GM18858 (cell line): ENCODE measurements around the gene TBXA2R.
"Not testable (repeated sequence)": the region's sequence is repeated elsewhere in the genome, so short reads cannot be mapped to it uniquely, and the experiment has no call there.

Source experiments
- ATAC-seq: cut with Tn5 transposase; IDR thresholded peaks from one replicate; pipeline ENCODE4 v1.9.1; 2021; ENCODE audit not compliant: unreplicated experiment

TBXA2R gene

DNA sequence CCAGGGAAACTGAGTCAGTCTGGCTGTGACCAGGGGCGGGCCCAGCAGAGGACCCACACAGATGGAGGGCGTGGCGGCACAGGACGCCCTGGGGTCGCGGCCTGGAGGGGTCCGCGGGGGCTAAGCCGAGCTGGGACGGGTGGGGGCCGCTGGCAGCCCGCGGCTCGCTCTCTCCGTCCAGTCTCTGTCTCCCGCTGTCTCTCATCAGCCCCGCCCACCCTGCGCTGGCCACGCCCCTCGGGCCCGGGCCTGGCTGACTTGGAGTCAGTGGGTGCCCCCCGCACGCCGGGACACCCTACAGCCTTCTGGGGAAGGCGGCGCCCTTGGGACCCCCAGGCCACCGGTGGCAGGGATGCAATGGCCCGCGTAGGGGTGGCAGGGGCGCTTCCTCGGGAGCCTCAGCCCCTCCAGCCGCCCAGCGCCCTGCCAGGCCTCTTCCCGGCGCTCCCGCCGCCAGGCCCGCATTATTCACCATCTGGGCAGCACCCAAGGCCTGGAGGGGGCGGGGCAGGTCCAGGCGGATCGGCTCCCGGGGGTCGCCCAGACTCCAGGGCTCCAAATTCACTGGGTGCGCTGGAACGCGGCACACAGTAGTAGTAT lies at the start of gene TBXA2R:
Gene TBXA2R (minus strand): TSS at position 186 of the 600 bp plus-strand sequence. CDS start 6,241 bp downstream, outside the sequence.
- no peak for ATAC-seq

DNA sequence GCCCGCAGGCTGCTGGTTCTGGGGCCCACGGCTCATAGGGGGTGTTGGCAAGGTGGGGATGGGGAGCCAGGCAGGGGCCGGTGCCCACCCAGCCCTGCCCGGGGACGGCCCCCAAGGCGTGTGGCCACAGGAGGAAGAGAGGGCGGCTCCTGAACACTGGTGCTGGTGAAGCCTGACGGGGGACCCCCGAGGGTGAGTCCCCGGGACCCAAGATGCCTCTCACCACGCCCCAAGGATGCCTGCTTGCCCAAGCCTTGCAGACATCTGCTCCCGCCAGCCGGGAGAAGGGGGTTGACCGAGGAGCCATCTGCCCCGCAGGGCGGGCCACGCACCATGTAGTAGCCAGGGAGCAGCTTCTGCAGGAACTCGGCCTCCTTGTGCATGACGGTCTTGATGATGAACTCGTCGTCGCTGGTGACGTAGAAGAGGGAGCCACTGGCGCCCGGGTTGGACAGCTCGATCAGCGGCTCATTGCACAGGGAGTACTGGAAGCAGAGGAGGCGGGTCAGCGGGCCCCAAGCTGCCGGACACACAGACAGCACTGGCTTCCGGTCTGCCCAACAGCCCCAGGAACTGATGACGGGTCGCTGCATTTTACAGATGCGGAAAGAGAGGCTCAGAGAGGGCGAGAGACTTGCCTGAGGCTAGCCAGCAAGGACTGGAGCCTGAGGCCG lies 49.5 kb upstream of the TBXA2R start:
- ATAC-seq = no peak

DNA sequence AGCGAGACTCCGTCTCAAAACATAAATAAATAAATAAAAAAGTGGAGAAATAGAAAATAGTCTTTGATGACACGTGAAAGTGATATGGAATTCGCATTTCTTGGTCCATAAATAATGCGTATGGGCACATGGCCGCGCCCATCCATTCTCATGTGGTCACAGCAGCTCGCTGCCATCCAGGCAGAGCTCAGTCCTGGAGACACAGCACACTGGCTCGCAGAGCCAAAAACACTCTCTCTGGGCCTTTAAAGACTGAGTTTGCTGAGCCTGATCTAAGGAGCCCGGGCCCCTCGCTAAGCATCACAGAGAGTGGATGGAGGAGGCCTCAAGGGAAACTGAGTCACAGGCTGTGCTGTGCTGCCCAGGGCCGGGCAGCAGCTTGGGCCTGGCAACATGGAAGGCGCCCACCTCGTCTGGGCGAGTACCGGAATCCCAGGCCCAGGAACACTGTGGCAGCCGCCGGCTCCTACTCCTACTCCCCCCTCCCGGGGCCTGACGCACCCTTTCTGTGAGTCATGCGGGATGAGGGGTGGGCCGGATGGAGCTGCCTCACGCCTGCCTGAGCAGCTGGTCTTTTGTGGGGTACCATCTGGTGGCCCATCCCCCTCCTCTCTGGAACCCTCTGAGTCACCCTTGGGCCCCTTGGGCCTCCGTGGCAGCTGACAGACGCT lies 48.9 kb upstream of the TBXA2R start:
- ATAC-seq = no peak

DNA sequence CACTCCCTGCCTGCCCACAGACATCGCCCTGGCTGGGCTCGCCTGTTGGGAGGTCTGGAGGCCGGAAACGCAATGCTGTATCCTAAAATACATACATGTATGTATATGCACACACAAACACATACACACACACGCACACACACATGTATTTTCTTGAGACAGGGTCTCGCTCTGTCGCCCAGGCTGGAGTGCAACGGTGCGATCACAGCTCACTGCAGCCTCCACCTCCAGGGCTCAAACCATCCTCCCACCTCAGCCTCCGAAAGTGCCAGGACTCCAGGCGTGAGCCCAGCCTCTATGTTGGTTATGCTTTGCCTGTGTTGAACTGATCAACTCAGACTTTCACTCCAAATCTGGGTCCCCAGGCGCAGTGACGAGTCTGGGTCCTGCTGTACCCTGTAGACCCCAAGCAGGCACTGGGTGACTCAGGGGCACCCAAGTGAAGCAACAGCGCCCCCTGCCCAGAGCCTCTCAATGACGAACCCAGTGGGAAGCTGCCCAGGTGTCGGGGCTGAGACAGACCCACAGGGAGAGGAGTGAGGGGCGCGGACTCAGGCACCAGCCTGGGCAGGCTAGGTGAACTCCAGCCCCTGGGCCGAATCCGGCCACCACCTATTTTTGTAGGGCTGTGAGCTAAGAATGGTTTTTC lies 47.3 kb upstream of the TBXA2R start:
- ATAC-seq = no peak

DNA sequence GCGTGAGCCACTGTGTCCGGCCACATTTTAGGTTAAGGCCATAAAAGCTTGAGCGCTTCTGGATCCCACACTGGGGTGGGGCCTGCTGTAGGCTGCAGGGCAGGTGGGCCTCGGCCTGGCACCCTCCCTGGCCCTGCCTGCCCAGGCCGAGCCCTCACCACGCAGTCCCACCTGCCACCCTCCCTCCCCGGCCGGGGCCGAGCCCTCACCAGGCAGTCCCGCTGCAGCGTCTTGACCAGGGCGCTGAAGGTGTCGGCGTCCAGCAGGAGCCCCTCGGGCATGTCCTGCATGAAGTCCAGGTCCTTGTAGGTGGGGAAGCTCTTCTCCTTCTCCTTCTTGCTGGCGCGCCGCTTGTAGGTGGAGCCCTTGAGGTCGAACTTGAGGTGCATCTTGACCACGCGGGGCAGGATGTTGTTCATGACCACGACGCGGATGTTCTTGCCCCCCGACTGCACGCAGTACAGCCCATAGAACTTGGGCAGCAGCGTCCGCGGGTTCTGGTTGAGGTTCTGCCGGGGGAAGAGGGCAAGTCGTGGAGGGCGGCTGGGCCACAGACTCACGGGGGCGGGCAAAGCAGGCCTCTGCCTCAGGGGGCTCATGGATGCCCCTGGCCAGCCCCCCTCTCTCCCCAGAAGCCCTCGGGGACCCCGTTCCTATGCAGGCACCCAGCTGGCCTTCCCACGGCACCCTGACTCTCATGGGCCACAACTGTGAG lies 46.6 kb upstream of the TBXA2R start:
- ATAC-seq = no peak

DNA sequence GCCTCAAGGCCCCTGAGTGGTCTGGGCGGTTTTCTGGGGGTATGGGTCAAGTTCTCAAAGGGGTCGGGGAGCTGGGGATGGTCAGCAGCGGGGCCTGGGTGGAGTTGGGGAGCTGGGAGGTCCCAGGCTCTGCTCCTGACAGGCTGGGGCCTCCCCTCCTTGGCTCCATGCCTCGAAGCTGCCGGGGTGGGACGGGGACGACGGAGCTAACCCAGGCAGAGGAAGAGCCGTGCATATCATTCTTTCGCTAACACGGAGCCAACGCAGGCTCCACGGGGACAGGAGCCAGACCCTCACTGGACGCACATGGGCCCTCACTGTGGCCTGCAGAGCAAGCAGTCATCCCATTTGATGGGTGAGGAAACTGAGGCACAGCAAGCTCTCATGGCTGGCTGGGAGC lies 45.7 kb upstream of the TBXA2R start:
- no peak for ATAC-seq

DNA sequence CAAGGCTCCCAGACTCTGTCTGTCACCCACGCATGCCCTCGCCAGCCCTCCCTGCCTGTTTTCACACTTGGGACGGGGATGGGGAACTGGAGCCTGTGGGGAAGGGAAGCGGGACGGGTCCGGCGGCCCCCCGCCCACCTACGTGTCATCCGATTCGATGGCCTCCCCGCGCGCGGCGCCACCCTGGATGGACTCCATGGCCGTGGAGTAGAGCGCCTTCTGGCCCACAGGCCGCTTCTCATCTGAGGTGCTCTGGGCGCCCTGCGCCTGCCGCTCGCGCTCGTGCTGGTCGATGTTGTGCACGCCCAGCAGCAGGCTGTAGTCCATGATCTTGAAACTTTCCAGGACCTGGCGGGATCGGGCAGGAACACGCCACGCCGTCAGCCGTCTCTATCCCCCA lies 45.0 kb upstream of the TBXA2R start:
- no peak for ATAC-seq

DNA sequence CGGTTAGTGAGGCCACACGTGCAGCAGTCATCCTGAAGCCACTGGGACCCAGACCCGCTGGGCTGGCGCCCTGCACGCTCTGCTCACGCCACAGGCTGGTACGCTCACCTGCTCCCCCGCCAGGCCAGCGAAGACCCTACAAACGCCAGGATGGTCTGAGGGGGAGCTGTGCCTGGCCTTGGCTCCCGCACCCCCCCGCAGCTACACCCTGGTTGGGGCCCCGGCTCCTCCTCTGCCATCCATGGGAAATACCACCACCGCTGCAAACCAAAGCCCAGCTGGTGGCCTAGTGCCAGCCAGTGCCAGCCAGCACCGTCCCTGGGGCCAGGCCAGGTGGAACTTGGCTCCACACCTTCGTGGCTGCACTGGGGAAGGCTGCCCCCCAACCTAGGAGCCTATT lies 43.2 kb upstream of the TBXA2R start:
- ATAC-seq = no peak

DNA sequence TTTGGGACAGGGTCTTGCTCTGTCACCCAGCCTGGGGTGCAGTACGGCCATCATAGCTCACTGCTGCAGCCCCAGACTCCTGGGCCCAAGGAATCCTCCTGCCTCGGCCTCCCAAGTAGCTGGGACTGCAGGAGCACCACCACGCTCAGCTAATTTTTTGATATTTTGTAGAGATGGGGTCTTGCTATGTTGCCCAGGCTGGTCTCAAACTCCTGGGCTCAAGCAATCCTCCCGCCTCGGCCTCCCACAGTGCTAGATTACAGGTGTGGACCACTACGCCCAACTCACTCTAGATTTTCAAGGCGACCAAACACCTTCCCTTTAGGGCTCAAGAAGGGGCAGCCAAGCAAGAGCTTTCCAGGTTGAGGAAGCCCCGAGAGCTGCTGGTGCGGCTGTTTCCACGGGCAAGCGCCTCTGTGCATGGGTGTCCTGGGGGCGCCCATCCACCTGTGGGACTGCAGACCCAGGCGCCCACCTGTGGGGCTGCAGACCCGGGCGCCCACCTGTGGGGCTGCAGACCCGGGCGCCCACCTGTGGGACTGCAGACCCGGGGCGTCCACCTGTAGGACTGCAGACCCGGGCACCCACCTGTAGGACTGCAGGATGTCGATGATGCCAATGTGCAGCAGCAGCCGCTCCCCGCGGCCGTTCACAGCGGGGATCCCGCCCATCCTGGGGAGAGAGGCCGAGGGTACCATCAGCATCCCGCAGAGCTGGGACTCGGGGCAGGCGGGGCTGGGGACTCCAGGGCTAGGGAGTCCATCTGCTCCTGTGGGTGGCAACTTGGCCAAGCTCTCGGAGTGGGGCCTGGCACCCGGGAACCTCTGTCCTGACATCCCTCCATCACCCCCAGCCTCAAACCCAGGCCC lies 41.6 kb upstream of the TBXA2R start:
- no peak for ATAC-seq

DNA sequence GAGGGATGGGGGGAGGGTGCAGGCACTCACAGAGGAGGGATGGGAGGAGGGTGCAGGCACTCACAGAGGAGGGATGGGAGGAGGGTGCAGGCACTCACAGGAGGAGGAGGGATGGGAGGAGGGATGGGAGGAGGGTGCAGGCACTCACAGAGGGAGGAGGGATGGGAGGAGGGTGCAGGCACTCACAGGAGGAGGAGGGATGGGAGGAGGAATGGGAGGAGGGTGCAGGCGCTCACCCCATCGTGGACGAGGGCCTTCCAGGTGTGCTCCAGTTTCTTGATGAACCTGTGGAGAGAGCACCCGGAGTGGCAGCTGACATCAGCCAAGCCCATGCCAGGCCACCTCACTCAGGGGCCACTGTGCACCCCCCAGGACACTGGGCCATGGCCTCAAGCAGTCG lies 40.4 kb upstream of the TBXA2R start:
- not testable (repeated sequence) for ATAC-seq

DNA sequence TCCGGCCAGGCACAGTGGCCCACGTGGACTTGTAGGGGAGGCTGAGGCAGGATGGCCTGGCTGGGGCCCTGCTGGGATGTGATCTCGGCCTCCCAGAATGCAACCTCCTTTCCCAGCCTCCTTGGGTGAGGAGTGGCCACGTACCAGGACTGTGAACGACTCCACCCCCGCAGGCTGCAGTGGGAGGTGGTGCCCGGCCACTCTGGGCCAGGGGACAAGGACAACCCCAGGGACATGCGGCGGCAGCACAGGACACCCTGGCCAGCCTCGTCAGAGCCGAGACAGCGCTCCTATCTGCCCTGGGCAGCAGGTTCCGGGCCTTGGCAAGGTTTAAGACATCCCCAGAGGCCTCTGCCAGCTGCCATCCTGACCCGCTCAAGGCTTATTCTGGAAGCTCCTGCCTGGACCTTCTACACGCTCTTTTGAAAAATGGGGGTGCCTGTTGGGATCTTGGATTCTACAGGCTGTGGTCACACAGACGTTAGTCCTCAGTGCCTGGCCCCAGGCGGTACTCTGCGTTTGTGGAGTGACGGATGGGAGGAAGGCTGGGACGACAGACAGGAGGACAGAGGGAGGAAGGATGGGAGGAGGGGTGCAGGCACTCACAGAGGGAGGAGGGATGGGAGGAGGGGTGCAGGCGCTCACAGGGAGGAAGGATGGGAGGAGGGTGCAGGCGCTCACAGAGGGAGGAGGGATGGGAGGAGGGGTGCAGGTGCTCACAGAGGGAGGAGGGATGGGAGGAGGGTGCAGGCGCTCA lies 39.8 kb upstream of the TBXA2R start:
- no peak for ATAC-seq

DNA sequence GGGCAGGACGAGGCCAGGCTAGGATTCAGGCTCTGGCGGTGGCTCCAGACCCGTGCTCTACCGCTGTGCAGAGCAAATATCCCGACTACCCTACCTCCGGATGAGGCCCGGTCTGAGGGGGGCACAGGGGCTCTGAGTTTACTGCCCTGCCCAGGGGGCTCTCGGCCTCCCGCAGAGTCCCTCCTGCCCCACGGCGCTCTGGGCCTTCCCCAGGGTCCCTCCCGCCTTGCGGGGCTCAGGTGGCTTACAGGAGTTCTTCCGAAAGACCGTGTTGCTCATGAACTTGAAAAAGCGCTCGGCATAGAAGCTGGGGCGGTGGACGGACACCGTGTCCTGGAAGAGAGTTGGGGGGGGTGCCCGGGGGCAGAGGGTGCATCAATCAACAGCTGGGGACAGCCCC lies 39.1 kb upstream of the TBXA2R start:
- ATAC-seq = no peak

DNA sequence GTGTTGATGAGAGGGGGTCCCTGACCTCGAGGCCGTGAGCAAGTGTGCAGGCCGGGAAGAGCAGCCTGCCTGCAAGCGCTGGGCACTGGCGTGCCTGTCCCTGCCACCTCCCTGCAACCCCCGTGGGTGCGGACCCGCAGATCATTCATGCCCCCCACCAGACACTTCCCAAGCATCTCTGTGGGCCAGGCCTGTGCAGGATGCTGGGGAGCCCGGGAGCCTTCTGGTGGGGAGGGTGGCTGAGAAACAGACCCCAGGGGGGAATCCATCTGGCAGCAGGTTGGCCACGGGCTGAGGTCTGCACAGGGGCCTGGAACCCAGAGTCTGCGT lies 38.4 kb upstream of the TBXA2R start:
- ATAC-seq = no peak

DNA sequence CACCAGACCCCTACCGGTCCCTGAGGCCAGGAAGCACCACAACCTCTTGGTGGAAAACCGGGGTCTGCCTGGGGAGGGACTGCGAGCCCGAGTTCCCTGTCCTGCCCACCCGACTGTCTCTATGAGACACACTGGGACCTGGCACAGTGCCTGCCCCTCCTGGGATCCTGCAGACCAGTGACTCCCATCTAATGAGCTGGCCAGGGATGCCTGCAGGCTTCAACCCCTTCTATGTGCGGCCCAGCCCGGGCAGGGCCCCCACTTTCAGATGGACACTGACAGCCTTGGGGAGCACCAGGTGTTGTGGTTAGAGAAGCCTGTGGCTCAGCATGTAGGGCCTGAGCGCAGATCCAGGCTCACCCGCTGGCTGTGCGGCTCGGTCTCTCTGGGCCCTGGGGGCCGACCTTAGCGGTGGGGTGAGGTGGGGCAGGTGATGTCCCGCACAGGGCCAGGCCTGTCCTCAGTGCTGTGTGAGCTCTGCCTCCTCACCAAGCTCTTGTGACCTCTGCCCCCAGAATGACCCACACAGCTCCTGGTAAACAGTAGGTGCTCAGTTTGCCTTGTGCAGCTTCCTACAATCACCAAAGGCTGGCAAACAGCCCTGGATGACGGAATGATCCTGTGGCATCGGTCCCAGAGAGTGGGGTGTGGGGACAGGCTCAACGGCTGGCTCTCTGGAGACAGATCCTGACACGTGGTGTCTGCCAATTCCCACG lies 37.8 kb upstream of the TBXA2R start:
- no peak for ATAC-seq

DNA sequence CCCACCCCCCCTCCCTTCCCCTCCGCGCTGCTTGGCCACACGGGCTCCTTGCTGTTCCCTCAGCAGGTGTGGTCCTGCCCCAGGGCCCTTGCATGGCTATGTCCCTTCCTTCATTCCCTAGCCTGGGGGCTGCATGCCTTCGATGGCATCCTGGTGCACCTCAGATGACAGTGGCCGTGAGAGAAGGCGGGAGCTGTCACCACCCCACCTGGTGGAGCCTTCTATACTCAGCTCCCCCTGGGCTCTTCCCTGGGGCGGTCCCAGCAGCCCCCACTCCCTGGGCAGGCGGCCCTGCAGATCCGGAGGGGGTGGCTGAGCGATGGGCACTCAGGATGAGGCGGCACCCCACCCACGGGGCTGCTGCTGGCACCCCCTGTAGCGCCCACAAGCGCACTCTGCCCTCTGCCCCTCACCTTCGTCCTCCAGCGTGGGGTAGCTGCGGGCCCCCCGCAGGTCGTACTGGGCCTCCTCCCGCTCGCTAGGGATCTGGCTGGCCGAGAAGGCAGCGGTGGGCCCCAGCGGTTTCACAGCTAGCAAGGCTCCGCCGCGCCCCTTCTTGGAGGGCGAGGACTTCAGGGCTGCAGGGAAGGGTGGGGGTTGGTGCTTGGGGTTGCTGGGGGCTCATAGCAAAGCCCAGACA lies 37.1 kb upstream of the TBXA2R start:
- no peak for ATAC-seq

DNA sequence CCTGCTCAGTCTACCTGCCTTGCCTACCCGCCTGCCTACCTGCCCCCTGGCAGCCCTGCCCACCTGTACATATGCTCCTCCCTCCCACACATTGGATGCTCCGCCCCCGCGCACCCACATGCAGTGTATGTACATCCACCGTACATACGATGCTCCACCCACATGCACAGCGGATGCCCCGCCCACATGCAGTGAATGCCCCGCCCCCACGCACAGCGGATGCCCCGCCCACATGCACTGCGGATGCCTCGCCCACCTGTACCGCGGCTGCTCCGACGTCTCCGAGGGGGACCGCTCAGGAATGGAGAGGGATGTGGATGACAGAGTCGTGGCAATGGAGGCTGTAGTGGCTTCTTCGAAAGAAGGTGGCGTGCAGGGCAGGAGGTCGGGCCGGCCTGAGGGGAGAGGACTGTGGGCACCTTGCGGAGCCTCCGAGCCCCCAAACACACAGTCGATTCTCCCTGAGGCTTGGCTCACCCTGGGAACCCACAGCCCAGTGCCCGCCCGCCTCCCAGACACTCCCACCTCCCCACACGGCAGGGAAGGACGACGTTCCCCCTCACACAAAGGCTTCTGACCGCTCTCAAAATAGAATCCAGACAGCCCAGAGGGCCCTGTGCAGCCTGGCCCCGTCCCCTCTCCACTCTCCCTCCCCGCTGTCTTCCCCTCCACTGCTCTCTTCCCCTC lies 36.5 kb upstream of the TBXA2R start:
- no peak for ATAC-seq

DNA sequence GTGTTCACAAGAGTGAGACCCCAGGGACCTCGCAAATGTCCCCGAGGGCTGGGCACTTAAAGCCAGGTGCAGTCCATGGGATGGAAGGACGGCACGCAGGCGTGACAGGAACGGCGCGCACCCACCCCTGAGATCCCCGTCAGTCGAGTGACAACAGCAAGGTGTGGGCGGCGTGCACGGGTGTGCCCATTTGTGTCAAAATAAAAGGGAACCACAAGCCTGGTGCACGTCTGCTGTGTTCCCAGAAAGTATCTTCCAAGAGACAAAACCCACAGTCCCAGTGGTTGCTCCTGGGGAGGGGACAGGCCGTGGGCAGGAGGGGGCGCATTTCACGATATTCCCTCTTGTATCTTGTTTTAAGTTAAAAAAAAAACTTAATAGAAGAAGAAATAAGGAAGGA lies 35.6 kb upstream of the TBXA2R start:
- no peak for ATAC-seq
